ENCODE data around the gene ZNF683. TPM values are rescaled to one million over a fixed set of nuclear protein-coding genes. Genes with fewer than 3 reads are reported as not detected.
A peak's percentile ranks its signal among the peaks of the same experiment; 100 is the strongest.

ZNF683 gene
- total RNA-seq, 1 experiment from 2014 or later = not detected

- Histone ChIP-seq H3K4me2 (peak overlapping the region; percentile 73), H3K9me3 (ENCODE audit: insufficient read depth, low read depth) (no peaks in the 10 kb centered on the region), H4K20me1 (ENCODE audit: insufficient read depth) (no peaks in the 10 kb centered on the region), H3K79me2 (ENCODE audit: low read depth) (peaks cover 22% of the 10 kb centered on the region), H3F3A (ENCODE audit: insufficient read depth, low read depth) (peaks cover 23% of the 10 kb centered on the region), H3K27ac (peak overlapping the region; percentile 99), H3K9me2 (ENCODE audit: insufficient read depth) (no peaks in the 10 kb centered on the region), H3K4me3 (peak overlapping the region; percentile 46; the same call in 1 of the 2 replicates), H3K36me3 (ENCODE audit: low read depth) (no peaks in the 10 kb centered on the region), H3K27me3 (ENCODE audit: insufficient read depth, low read depth) (no peaks in the 10 kb centered on the region), H2AFZ (no peak overlapping the region), H3K4me1 (replicated peaks; ENCODE audit: insufficient read depth) (peaks cover 62% of the 10 kb centered on the region)
- BruUV-seq (replicated peaks) = no TSS peak
- ChIA-PET CTCF (no interaction called here), POLR2A (ENCODE audit: unreplicated experiment) (interaction anchor here (0.5 to 0.6 kb wide), 2 partner anchors 25 to 71 kb away, joined by 3 to 4 read pairs; partner anchors contain the start of gene SH3BGRL3)
- DNase-seq = no peak
- intact Hi-C loops (cut with micrococcal nuclease; ENCODE audit: unreplicated experiment) = loop anchor here (10.0 kb wide), 1 partner anchor 514 kb away; the partner anchor contains the start of gene SFN
- TF ChIP-seq EZH2 (IDR thresholded peaks at IDR 0.05; ENCODE audit: low read depth) = no peak
Measured at GRCh38 chr1:26350343-26350700, 22.2 kb downstream of the ZNF683 start.

- peak overlapping the region; percentile 73 for H3K4me2 ChIP-seq
- H3K9me2 ChIP-seq (ENCODE audit: insufficient read depth) = no peaks in the 10 kb centered on the region
- H3K79me2 ChIP-seq (ENCODE audit: low read depth) = peaks cover 22% of the 10 kb centered on the region
- ChIA-PET CTCF (no interaction called here), POLR2A (ENCODE audit: unreplicated experiment) (interaction anchor here (0.6 kb wide), 1 partner anchor 25 kb away, joined by 4 read pairs; no protein-coding TSS in a partner anchor)
- H3K27ac ChIP-seq = peak overlapping the region; percentile 99
- H3K4me1 ChIP-seq (replicated peaks; ENCODE audit: insufficient read depth) = peaks cover 57% of the 10 kb centered on the region
- no peak for DNase-seq
- no peaks in the 10 kb centered on the region for H3K27me3 ChIP-seq (ENCODE audit: insufficient read depth, low read depth)
- no peaks in the 10 kb centered on the region for H4K20me1 ChIP-seq (ENCODE audit: insufficient read depth)
- H3K4me3 ChIP-seq = no peak overlapping the region
- peaks cover 23% of the 10 kb centered on the region for H3F3A ChIP-seq (ENCODE audit: insufficient read depth, low read depth)
- intact Hi-C loops (cut with micrococcal nuclease; ENCODE audit: unreplicated experiment) = loop anchor here (10.0 kb wide), 1 partner anchor 515 kb away; the partner anchor contains the start of gene SFN
- H2AFZ ChIP-seq = no peak overlapping the region
- TF ChIP-seq EZH2 (IDR thresholded peaks at IDR 0.05; ENCODE audit: low read depth) (no peak), CTCF (conservative IDR thresholded peaks at IDR 0.05) (no peak)
- no TSS peak for BruUV-seq (replicated peaks)
- no peaks in the 10 kb centered on the region for H3K36me3 ChIP-seq (ENCODE audit: low read depth)
- no peaks in the 10 kb centered on the region for H3K9me3 ChIP-seq (ENCODE audit: insufficient read depth, low read depth)
Measured at GRCh38 chr1:26349877-26350244, 22.7 kb downstream of the ZNF683 start.

- no peaks in the 10 kb centered on the region for H4K20me1 ChIP-seq (ENCODE audit: insufficient read depth)
- H3K9me3 ChIP-seq (ENCODE audit: insufficient read depth, low read depth) = no peaks in the 10 kb centered on the region
- peaks cover 52% of the 10 kb centered on the region for H3K4me1 ChIP-seq (replicated peaks; ENCODE audit: insufficient read depth)
- CTCF ChIA-PET = no interaction called here
- peak; percentile 61 to 74 for DNase-seq
- no peak overlapping the region for H3K4me3 ChIP-seq
- intact Hi-C loops (cut with micrococcal nuclease; ENCODE audit: unreplicated experiment) = no loop called here
- H3K27me3 ChIP-seq (ENCODE audit: insufficient read depth, low read depth) = no peaks in the 10 kb centered on the region
- H2AFZ ChIP-seq = no peak overlapping the region
- H3K9me2 ChIP-seq (ENCODE audit: insufficient read depth) = no peaks in the 10 kb centered on the region
- peak overlapping the region; percentile 73 for H3K4me2 ChIP-seq
- H3F3A ChIP-seq (ENCODE audit: insufficient read depth, low read depth) = peaks cover 23% of the 10 kb centered on the region
- peaks cover 22% of the 10 kb centered on the region for H3K79me2 ChIP-seq (ENCODE audit: low read depth)
- TF ChIP-seq EZH2 (IDR thresholded peaks at IDR 0.05; ENCODE audit: low read depth) (no peak), CTCF (conservative IDR thresholded peaks at IDR 0.05) (no peak)
- H3K36me3 ChIP-seq (ENCODE audit: low read depth) = no peaks in the 10 kb centered on the region
- peak overlapping the region; percentile 99 for H3K27ac ChIP-seq
- POLR2A ChIA-PET (ENCODE audit: unreplicated experiment) = no interaction called here
- BruUV-seq (replicated peaks) = no TSS peak
Measured at GRCh38 chr1:26349188-26349876, 23.2 kb downstream of the ZNF683 start.
